ENCODE measurements around the gene KRI1.

DNA sequence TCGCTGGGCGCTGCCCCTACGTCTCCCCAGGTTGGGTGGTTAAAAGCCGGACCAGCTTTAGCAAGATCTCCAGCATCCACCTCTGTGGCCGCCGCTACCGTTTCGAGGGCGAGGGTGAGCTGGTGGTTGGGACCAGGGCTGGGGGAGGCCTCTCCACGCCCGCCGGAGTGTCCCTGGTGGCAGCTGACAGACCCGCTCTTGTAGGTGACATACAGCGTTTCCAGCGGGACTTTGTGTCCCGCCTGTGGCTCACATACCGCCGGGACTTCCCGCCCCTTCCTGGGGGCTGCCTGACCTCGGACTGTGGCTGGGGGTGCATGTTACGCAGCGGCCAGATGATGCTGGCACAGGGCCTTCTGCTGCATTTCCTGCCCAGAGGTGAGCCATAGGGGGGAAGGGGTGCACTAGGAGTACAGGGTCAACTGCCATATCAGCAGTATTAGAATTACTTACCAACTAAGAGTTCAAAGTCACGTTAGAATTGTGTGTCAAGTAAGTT lies 21.0 kb downstream of the KRI1 start:
- TF ChIP-seq, protein P1, sequence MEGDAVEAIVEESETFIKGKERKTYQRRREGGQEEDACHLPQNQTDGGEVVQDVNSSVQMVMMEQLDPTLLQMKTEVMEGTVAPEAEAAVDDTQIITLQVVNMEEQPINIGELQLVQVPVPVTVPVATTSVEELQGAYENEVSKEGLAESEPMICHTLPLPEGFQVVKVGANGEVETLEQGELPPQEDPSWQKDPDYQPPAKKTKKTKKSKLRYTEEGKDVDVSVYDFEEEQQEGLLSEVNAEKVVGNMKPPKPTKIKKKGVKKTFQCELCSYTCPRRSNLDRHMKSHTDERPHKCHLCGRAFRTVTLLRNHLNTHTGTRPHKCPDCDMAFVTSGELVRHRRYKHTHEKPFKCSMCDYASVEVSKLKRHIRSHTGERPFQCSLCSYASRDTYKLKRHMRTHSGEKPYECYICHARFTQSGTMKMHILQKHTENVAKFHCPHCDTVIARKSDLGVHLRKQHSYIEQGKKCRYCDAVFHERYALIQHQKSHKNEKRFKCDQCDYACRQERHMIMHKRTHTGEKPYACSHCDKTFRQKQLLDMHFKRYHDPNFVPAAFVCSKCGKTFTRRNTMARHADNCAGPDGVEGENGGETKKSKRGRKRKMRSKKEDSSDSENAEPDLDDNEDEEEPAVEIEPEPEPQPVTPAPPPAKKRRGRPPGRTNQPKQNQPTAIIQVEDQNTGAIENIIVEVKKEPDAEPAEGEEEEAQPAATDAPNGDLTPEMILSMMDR (conservative IDR thresholded peaks at IDR 0.05 in 1 of 2, IDR thresholded peaks at IDR 0.05 in 1 of 2; ENCODE audit: low read depth in 1 of 2, low read length in 2 of 2), result no peak
- TF ChIP-seq EZH2 (IDR thresholded peaks at IDR 0.05; ENCODE audit: low read length, missing control alignments), result no peak
